Measurements from ENCODE around the gene FAH. TPM values are rescaled to one million over a fixed set of nuclear protein-coding genes. Genes with fewer than 3 reads are reported as not detected.
"Not testable (repeated sequence)": the region's sequence is repeated elsewhere in the genome, so short reads cannot be mapped to it uniquely, and the experiment has no call there.

Gene FAH
- total and polyA plus RNA-seq, 9 of the 15 experiments (the other 6 are each of a cell fraction or from before 2014, with no cell fraction given) = 66.8 to 310 (median 103) TPM

GRCh38 chr15:80155378-80156175, 2.8 kb downstream of the FAH start (continued):
- TF ChIP-seq TRIM28 (IDR thresholded peaks at IDR 0.05) = peak; percentile 40; the same call in 1 of the 2 replicates
- TF ChIP-seq C11orf30 (IDR thresholded peaks at IDR 0.05; ENCODE audit: low read depth) = peak; percentile 89
- peak; percentile 97 for TF ChIP-seq RBM25 (IDR thresholded peaks at IDR 0.05; ENCODE audit: low read depth, low read length, severe bottlenecking)
- not testable (repeated sequence) for TF ChIP-seq ATF1 (CRISPR knock-in tag; IDR thresholded peaks at IDR 0.05)
- TF ChIP-seq ATF1 (tag; IDR thresholded peaks at IDR 0.05) = peak; percentile 66
- peak; percentile 27; the same call in 1 of the 2 replicates for TF ChIP-seq CTBP1 (IDR thresholded peaks at IDR 0.05; ENCODE audit: borderline replicate concordance)
- peak; percentile 22; the same call in 1 of the 2 replicates for TF ChIP-seq EGR1 (conservative IDR thresholded peaks at IDR 0.05)
- peak; percentile 51; the same call in 1 of the 2 replicates for TF ChIP-seq ZNF24 (IDR thresholded peaks at IDR 0.05)
- TF ChIP-seq SMARCE1 (IDR thresholded peaks at IDR 0.05) = peak; percentile 96
- TF ChIP-seq DACH1 (IDR thresholded peaks at IDR 0.05; ENCODE audit: partially characterized antibody) = peak; percentile 78
- TF ChIP-seq ATF7 (IDR thresholded peaks at IDR 0.05) = peak; percentile 68
- TF ChIP-seq ZNF318 (IDR thresholded peaks at IDR 0.05; ENCODE audit: borderline replicate concordance in 1 of 2, low read depth in 1 of 2) = peak in 1 of 2 experiments; percentile 84; a peak in 2 of 4 replicates
- peak; percentile 64 for TF ChIP-seq PHF20 (IDR thresholded peaks at IDR 0.05; ENCODE audit: partially characterized antibody)
- TF ChIP-seq NFIC (IDR thresholded peaks at IDR 0.05) = peak; percentile 73
- peak in 1 of 2 experiments; percentile 45; a peak in 1 of 3 replicates for TF ChIP-seq CBX3 (IDR thresholded peaks at IDR 0.05; ENCODE audit: borderline replicate concordance in 1 of 2, low read length in 2 of 2)
- peak; percentile 68; the same call in 1 of the 2 replicates for TF ChIP-seq BRD4 (IDR thresholded peaks at IDR 0.05)
- TF ChIP-seq ZNF41 (CRISPR knock-in tag; conservative IDR thresholded peaks at IDR 0.05) = 0 out of 2 replicates have a peak, but pooled peaks have one; percentile 12
- peak; percentile 68 for TF ChIP-seq ZSCAN29 (IDR thresholded peaks at IDR 0.05)
- peak; percentile 76; the same call in 1 of the 2 replicates for TF ChIP-seq KLF16 (IDR thresholded peaks at IDR 0.05)
- peak; percentile 59; the same call in 1 of the 2 replicates for TF ChIP-seq ARID3A (IDR thresholded peaks at IDR 0.05; ENCODE audit: borderline replicate concordance, low read depth, low read length)
- peak; percentile 74 for TF ChIP-seq RNF2 (IDR thresholded peaks at IDR 0.05)
- TF ChIP-seq ADNP (tag; IDR thresholded peaks at IDR 0.05) = peak; percentile 99

Data from K562 (cell line).